ENCODE data around the gene FER.

- TF ChIP-seq CTCF (optimal IDR thresholded peaks at IDR 0.05 in 1 of 3, IDR thresholded peaks at IDR 0.05 in 1 of 3, conservative IDR thresholded peaks at IDR 0.05 in 1 of 3; ENCODE audit: extremely low read depth in 1 of 3, insufficient read depth in 2 of 3, low read length in 3 of 3) (no peak), EZH2 (IDR thresholded peaks at IDR 0.05; ENCODE audit: low read length) (no peak)
Observed at GRCh38 chr5:108869066-108869465, 121.4 kb downstream of the FER start.

All from keratinocyte (primary cell).